ENCODE data around the gene TMEM209.
A peak's percentile ranks its signal among the peaks of the same experiment; 100 is the strongest.
"Not testable (repeated sequence)": the region's sequence is repeated elsewhere in the genome, so short reads cannot be mapped to it uniquely, and the experiment has no call there.

TMEM209 gene

DNA sequence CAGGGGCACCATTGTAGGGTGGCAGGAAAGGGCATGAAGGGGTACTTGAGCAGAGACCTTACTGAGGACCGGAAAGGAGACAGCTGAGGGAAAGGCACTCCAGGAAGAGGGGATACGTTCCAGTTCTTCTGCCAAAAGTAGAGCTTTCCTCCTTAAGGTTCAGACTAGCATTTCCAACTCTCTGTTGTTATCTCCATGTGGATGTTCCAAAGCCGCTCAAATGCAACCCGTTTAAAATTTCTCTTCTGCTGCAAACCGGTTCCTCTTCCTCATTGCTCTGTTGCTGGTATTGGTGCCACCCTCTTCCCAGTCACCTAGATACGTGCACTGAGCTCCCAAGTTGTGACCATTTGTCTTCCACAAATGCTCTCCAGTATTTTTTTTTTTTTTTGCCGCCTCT is 47.5 kb downstream of the TMEM209 start:
- DNase-seq = no peak

DNA sequence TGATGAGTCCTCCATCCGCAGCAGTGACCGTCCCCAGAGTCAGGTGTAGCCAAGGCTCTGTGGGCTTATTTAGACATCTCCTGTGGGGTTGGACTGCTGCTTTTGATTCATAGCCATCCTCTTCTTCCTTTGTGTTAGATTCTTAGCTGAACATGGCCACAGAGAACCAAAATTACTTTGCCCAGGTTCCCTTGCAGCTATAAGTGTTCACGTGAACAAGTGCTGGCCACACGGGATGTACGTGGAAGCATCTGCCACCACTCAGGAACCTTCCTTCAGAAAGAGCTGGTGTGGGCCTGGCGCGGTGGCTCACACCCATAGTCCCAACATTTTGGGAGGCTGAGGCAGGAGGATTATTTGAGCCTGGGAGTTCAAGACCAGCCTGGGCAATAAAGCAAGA is 49.1 kb downstream of the TMEM209 start:
- DNase-seq = no peak

DNA sequence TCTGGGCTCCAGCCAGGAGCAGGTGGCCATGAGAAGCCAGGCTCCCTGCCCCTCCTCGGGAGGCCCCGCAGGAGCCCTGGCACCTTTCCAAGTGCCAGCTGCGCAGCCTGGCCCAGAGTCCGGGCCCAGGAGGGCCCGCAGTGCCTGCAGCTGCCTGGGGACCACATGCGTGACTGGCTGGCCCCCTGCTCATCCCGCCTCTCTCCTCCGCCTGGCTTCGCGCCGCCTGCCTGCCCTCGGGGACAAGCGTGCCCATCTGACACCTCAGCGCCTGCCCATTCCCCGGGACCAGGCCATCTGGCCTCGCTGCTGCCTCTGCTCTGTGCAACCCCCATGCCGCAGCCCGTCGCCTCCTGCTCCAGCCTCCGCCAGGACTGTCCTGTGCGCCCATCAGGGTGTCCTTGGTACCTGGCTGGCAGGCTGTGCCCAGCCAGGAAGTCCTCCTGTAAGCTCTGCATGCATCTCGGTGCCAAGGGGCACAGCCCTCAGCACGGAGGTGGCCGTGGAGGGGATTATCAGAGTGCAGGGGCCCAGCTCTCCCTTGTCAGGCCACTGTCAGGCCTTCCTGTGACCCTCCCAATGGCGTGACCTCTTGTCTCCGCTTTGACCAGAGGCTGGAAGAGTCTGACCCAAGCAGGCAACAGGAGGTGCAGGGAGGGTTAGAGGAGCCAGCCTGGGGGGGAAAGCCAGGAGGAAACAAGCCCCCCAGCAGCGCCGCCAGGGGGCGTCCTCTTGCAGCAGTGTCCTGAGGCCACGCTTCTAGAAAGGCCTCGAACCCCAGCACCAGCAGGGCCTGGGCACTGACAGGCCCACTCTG is 50.5 kb downstream of the TMEM209 start:
- peak; percentile 92 for DNase-seq

DNA sequence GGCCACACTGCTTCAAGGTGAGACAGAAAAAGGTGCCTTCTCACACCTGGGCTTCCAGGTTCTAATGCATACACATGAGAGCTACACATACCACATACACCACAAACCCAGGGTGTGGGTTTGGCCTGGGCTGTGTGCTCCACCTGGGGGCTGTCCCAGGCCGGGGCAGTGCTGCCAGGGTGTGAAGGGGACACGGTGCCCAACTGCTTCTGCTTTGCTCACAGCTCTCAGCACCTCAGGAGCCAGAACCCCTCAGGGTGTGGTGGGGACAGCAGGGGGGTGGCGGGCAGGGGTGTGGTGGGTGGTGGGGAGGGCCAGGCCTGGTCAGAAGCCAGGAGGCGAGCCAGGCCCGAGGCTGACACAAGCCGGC is 51.1 kb downstream of the TMEM209 start:
- DNase-seq = peak; percentile 69

DNA sequence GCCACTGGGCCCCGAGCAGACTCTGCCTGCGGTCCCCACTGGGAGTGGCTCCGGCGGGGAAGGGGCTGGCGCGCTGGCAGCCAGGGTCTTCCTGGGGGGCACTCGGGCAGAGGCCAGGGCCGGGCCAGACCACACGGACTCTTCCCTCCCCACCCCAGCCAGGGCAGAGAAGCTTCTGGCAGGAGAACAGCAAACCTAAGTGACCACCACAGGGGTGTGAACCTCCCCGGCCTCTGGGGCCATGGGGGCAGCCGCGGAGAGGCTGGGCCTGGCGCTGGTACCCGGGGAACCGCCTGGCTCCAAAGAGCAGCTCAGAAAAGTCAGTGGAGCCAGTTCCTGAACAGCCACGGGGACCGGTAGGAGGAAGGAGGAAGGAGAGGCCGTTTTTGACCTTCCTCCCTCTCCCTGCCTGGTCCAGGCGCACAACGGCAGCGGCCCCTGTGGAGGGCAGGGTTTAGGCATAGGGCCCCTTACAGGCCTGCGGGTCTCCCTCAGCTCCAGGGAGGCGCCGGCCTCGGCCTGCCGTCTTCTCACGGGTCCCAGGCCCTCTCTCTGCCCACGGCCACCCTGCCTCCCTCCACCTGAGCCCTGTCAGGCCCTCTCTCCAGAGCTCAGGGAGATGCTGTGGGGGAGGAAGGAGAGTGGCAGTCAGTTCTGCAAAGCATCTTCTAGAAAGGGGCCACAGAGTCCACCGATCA is 51.8 kb downstream of the TMEM209 start:
- DNase-seq = no peak

DNA sequence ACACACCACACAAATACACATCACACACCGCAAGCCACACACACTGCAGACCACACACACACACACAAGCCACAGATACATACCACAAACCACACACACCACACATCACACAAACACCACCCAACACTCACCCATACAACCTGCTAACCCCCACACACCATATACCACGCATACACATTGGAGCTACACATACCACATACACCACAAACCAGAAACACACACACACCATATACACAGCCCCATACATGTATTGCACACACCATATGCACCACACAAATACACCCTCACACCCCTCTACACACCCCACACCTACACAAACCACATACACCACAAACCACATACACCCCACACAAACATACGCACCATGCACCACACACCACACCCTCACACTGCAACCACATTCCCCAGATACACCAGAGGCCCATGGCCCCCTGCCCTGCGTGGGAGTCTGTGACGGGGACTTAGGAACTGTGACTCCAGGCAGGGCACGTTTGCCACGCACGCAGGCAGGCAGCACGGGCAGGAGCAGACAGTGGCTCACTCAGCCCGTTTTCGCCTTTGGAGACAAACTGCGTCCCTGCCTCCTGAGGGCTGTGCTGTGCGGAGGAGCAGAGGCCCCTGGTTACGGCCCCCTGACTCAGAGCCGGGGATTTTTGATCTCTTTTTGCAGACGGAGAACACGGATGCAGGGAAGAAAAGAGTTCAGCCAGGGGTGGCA is 52.6 kb downstream of the TMEM209 start:
- no peak for DNase-seq

DNA sequence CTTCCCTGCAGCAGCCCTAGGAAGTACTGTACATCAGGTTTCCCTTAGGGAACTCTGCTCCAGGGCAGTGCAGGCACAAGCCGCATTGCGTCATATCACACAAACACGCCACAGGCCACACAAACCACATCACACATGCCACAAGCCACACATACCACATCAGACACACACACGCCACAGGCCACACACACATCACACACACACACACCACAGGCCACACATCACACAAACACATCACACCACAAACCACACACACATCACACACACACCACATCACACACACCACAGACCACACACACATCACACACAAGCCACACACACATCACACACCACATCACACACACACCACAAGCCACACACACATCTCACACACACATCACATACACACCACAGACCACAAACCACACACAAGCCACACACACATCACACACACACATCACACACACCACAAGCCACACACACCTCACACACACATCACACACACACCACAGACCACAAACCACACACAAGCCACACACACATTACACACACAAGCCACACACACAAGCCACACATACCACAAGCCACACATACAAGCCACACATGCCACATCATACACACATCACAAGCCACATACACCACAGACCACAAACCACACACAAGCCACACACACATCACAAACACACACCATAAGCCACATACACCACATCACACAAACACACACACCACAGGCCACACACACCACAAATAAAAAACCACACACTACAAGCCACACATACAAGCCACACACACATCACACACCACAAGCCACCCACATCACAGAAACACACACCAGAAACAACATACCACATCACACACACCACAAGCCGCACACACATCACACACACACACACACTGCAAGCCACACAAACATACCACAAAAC is 53.4 kb downstream of the TMEM209 start:
- no peak for DNase-seq

DNA sequence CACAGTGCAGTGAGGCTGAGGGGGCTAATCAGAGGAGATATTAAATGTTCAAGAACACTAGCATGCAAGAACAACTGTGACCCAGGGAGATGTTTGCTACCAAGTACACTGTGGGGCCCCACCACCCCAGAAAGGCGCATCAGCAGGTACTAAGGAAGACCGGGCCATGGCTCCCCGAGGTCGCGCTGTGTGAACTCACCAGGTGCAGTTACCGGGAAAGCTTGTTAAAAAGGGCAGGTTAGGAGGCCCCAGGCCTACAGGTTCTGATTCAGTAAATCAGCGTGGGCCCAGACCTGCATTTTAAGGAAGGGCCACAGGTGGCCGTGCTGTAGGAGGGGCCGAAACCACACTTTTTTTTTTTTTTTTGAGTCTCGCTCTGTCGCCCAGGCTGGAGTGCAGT is 54.6 kb downstream of the TMEM209 start:
- no peak for DNase-seq

DNA sequence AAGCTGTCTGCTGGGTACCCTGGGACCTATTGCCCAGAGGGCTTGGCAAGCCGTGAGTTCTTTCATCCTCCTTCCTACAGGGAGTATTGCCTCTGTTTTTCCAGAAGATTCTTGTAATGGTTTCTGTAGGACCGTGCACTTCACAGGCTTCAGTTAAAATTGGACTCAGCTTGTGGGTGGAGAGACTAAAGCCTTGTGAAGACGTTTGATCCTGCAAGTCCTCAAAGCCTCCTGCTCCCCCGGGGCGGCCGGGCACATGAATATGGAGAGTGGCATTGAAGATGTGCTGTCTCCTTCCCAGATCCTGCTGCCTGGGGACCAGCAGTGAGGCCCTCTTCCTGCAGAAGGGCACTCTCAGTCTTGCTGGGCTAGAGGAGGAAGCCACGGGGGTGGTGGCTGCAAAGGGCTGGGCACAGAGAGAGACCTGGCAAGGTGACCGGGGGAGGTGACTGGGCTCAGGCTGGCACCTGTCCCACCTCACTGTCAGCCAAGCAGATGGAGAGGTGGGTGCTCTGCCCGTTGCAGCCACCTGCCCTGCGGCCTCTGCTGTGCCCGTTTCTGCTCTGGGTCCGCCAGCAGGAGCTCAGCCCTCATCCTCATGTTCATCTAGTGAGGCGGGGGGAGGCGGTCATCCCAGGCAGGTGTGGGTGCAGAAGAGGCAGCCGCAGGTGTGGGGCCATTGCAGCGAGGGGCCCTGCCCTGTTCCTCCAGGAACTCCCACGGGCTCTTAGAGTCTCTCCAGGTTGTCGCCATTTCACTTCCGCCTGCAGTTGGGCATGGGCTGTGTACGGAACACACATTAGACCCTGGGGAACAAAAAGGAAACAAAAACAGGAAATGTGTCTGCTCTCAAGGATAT is 55.7 kb downstream of the TMEM209 start:
- peak; percentile 52 for DNase-seq

DNA sequence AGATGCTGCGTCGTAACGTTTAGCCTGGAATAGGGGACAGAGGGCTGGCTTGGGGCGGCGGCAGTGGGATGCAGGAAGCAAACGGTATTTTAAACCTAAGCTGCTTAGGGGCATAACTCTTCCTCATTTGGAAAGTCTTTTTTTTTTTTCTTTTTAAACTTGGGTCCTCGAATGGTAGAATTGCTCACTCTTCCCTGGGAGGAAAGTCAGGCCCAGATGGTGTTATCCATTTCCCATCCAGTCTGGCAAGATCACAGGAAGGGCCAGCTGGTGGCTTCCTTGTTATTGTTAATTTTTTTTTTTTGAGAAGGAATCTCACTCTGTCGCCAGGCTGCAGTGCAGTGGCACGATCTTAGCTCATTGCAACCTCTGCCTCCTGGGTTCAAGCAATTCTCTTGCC is 56.6 kb downstream of the TMEM209 start:
- DNase-seq = peak; percentile 91

DNA sequence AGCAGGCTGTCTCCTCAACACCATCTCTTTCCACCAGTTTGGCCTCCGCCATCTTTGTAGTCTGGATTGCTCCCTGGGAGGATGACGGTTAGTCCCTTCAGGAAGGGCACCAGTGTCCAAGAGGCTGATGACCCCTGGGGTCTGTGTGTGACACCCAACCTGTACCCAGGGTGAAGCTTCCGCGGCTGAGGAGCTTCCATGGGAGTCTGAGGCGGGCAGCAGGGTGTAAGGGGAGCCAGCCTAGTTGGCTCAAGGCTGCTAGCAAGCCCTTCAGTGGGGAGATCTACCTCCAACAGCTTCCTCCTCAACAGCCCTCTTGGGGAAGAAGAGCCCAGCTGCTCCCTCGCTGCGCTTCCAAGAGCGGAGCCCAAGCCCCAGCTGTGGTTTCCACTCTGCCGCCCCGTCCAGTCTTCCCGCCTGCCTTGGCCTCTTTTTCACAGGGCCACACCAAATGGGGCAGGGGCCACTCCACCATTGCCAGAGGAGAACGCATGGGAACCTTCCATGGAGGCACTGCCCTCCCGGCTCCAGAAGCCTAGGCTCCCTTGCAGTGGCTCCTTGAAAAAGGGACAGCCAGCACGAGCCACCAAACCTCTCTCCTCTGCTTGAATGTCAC is 57.4 kb downstream of the TMEM209 start:
- no peak for DNase-seq

DNA sequence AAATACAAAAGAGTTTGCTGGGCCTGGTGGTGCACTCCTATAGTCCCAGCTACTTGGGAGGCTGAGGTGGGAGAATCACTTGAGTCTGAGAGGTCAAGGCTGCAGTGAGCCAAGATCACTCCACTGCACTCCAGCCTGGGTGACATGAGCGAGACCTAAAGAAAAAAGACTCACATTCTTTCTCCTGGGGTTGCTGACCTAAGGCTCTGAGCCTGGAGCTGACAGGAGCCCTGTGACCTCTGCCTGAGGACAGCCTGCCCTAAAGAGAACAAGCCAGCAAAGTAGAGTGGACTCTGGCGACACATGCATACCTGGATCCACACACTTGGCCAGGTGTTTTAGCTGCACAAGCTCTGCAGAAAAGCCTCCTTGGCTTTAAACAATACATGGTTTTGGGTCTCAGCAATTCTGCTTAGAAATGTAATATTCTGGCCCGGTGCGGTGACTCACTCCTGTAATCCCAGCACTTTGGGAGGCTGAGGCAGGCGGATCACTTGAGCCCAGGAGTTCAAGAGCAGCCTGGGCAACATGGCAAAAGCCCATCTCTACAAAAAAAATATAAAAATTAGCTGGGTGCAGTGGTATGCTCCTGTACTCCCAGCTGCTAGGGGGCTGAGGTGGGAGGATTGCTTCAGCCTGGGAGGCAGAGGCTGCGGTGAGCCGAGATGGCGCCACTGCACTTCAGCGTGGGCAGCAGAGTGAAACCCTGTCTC is 58.4 kb downstream of the TMEM209 start:
- DNase-seq = no peak

DNA sequence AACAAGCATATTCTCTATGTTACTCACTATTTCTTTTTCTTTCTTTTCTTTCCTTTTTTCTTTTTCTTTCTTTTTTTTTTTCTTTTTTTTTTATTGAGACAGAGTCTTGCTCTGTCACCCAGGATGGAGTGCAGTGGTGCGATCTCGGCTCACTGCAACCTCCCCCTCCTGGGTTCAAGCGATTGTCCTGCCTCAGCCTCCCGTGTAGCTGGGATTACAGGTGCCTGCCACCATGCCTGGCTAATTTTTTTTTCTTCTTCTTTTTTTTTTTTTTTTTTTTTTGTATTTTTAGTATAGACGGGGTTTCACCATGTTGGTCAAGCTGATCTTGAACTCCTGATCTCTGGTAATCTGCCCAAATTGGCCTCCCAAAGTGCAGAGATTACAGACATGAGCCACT is 59.1 kb downstream of the TMEM209 start:
- not testable (repeated sequence) for DNase-seq

DNA sequence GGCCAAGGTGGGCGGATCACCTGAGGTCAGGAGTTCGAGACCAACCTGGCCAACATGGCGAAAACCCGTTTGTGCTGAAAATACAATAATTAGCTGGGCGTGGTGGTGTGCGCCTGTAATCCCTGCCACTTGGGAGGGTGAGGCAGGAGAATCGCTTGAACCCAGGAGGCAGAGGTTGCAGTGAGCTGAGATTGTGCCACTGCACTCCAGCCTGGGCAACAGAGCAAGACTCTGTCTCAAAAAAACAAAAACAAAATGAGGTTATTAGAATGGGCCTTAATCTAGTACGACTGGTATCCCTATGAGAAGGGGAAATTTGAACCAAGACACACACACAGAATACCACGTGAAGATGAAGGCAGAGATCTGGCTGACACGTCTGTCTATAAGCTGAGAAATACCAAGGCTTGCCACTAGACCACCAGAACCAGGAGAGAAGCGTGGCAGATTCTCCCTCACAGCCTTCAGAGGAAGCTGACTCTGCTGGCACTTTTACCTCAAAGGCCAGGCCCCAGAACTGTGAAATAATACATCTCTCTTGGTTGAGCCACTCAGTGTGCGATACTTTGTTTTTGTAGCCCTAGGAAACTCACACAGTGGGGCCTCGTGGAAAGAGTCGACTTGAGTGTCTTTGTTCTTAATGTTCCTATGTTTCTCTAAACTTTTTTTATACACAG is 59.6 kb downstream of the TMEM209 start:
- no peak for DNase-seq

DNA sequence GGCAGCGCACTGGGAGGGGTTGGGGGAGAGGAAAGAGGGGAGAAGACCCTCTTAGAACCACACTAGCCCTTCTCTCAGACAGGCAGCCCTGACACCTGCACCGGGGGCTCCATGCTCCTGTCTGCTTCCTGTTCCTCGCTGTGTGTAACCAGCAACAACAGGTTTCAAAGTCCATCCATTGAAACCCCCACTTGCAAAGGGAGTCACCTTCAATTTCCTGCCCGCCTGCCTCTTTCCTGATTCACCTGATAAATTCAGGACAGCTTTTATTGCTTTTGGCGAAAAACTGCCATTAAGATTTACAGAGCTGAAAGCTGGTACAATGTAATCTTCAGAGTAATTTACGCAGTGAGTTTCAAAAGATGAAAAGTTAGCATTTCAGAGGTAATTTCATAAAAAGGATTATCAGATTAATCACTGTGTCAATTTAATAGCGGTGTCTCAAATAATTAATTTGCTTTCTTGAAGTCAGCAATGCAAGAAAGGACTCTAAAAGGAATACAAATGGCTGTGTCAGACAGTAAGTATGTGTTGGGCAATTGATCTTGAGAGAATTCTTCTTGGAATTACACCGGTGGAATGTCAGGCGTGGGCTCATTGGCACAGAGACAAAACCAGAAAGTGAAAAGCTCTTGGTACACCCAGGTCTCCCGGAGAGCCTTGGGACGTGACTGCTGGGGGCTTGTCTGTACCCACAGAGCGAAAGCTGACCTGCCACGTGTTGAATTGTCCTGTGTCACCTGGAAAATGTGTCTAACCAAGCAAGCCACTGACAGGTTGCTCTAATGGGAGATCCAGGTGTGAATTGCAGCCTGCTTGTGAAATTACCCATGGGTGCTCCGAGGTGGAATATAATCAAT is 60.7 kb downstream of the TMEM209 start:
- no peak for DNase-seq

DNA sequence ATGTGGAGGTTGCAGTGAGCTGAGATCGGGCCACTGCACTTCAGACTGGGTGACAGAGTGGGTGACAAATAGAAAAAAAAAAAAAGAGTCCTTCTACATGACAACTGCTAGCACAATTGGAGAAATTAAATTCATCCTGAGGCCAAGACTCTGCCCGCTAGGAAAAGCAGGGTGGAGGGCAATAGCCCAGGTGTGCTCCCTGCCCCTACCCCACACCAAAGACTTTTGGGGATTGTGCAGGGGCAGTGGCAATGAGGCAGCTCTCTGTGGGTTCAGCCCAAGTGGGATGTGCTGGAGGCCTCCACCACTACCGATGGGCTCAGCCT is 61.3 kb downstream of the TMEM209 start:
- DNase-seq = no peak

DNA sequence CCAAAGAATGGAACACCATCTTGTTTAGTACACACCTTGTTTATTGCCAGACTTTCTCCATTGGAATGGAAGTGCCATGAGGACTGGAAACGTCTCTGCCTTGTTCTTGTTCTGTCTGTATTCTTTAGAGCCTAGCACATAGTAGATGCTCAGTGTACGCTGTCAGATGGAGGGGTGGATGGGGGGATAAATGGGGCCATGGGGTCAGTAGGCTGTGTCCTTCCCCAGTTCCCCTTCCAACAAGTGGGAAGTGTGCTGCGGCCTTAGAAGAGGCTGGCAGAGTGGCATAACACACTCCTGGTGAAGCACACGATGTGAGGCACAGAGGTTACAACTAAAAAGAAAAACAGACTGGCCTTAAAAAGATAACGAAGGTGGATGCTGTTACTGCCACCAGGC is 61.9 kb downstream of the TMEM209 start:
- DNase-seq = no peak

DNA sequence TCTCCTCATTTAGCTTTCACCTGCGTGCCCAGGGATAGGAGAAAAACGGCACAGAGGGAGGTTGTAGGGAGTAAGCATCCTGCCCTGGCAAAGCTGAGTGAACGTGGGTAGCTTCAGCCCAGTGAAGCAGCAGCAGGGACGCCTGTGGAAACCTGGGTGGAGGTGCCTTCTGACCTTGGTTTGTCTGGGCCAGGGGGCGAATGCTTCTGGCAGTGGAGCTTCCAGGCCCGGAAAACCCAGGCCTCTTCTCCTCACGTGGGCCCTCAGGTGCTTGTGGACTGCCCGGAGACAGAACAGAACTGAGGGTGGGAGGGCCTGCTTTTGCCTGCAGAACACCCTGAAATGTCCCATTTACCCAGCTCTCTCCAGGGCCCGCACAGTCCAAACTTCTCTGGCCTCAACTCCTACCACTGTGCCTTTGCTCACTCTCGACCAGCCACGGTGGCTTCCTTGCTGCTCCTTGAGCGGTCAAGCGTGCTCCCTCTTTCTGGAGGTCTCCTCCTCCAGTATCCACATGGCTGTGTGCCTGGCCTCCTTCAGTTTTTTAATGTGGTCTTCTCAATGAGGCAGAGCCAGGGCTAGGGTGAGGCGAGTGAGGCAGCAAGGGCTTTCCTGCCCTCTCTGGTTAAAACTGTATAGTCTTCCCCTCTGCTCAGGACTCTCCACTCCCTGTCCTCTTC is 62.4 kb downstream of the TMEM209 start:
- no peak for DNase-seq
